Progenitor cell of endocrine pancreas (in vitro differentiated cells): ENCODE data around the gene BARX1. TPM values are rescaled to one million over a fixed set of nuclear protein-coding genes. Genes with fewer than 3 reads are reported as not detected.

ENCODE experiments used
- DNase-seq: peaks from one replicate; pipeline ENCODE4 v3.0.0; 2021; ENCODE audit warnings: low spot score; ENCODE audit not compliant: unreplicated experiment
- H3K27ac Mint-ChIP-seq: 2 replicates; pipeline ENCODE4 v1.8.0; 2021; ENCODE audit warnings: mild to moderate bottlenecking, moderate library complexity, mixed read lengths
- H3K27me3 Mint-ChIP-seq: 2 replicates; pipeline ENCODE4 v1.8.0; 2021; ENCODE audit warnings: mixed read lengths
- H3K36me3 Mint-ChIP-seq: 2 replicates; pipeline ENCODE4 v1.8.0; 2022; ENCODE audit warnings: mixed read lengths; ENCODE audit not compliant: insufficient read depth
- H3K4me1 Mint-ChIP-seq: 2 replicates; pipeline ENCODE4 v1.8.0; 2021; ENCODE audit warnings: low read depth, mixed read lengths
- H3K4me3 Mint-ChIP-seq: 2 replicates; pipeline ENCODE4 v1.8.0; 2021; ENCODE audit warnings: low read depth, mild to moderate bottlenecking, moderate library complexity, mixed read lengths
- H3K9me3 Mint-ChIP-seq: 2 replicates; pipeline ENCODE4 v1.8.0; 2021; ENCODE audit warnings: low read depth, mixed read lengths
- CTCF ChIP-seq: fragments of 200-600 bp; sonication (generic); IDR thresholded peaks from one replicate; pipeline ENCODE4 v1.5.0; 2021; ENCODE audit warnings: antibody characterized with exemption, mild to moderate bottlenecking; ENCODE audit not compliant: unreplicated experiment
- total RNA-seq: library from RNA; stranded (reverse); gene quantifications from 2 replicates; pipeline ENCODE4 v1.2.1, GENCODE V29; 2021

Gene BARX1
- total RNA-seq, 1 donor from 2014 or later = 0.74 TPM

- peaks cover 76% of the 10 kb centered on the region for H3K27me3 Mint-ChIP-seq
- H3K9me3 Mint-ChIP-seq = no peaks in the 10 kb centered on the region
- no peak for DNase-seq
- no peak for TF ChIP-seq CTCF
- H3K4me3 Mint-ChIP-seq = peak overlapping the region; percentile 8
- peaks cover 6% of the 10 kb centered on the region for H3K4me1 Mint-ChIP-seq
- no peaks in the 10 kb centered on the region for H3K36me3 Mint-ChIP-seq
- H3K27ac Mint-ChIP-seq = peak overlapping the region; percentile 71
Observed at GRCh38 chr9:93958819-93959682, 3.9 kb upstream of the BARX1 start.

- H3K9me3 Mint-ChIP-seq = no peaks in the 10 kb centered on the region
- DNase-seq = no peak
Observed at GRCh38 chr9:93958121-93958818, 3.1 kb upstream of the BARX1 start.

DNA sequence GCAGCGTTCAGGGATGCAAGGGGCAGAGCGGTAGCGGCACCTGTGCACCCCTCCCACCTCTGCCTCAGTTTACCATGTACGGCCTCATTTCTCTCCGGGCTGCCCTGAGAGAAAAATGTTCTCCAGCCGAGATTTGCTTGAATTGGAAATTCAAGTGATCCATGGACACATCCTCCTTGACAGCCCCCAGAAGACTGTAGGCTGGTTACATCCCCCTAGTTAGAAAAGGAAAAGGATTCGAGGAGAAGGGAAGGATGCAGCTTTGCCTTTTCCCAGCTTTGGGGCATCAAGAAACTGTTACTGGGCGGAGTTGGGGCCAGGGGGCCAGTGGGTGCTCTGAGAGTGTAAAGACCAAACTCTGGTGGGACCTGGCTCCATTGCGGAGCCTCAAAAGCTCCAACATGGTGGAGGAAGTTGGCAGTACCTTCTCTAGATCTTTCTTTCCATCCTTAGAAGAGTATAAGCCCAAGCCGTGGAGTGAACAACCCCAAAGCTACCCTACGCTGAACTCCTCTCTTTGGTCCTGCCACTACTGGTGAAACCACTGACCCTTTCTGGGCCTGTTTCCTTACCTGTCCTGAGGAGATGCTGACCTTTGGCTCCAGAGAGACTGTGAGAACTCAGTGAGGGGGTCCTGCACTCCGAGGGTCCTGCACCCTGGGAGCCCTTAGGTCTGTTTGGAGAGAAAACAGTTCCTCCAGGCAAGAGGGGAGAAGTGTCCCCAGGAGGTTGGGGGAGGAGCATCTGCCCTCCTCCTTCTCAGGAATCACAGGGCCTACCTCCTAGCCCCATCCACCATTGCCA, 1.0 kb upstream of the BARX1 start:
- Mint-ChIP-seq H3K4me1 (peaks cover 9% of the 10 kb centered on the region), H3K27me3 (peaks cover 81% of the 10 kb centered on the region), H3K27ac (no peak overlapping the region), H3K9me3 (no peaks in the 10 kb centered on the region), H3K4me3 (no peak overlapping the region), H3K36me3 (no peaks in the 10 kb centered on the region)
- TF ChIP-seq CTCF = no peak
- no peak for DNase-seq

More at GRCh38 chr9:93958121-93958818, 3.1 kb upstream of the BARX1 start:
- no peaks in the 10 kb centered on the region for H3K36me3 Mint-ChIP-seq
- H3K4me1 Mint-ChIP-seq = peaks cover 8% of the 10 kb centered on the region
- H3K4me3 Mint-ChIP-seq = peak overlapping the region; percentile 48
- TF ChIP-seq CTCF = no peak
- H3K27ac Mint-ChIP-seq = no peak overlapping the region
- H3K27me3 Mint-ChIP-seq = peaks cover 84% of the 10 kb centered on the region

- Mint-ChIP-seq H3K9me3 (no peaks in the 10 kb centered on the region), H3K4me1 (peaks cover 12% of the 10 kb centered on the region), H3K27ac (no peak overlapping the region), H3K36me3 (no peaks in the 10 kb centered on the region), H3K4me3 (no peak overlapping the region), H3K27me3 (peaks cover 81% of the 10 kb centered on the region)
- TF ChIP-seq CTCF = no peak
- no peak for DNase-seq
Observed at GRCh38 chr9:93954434-93955061, 607 bp downstream of the BARX1 start.
